NCI-H1694 (cell line): ENCODE data around the gene KIF6.

Experiments used
- DNase-seq: peaks from one replicate; lab custom pipeline; 2025; lab: John Stamatoyannopoulos, UW

Gene KIF6

GRCh38 chr6:39593646-39594045, 131.6 kb downstream of the KIF6 start:
- DNase-seq = no peak

- DNase-seq = no peak
Measured at GRCh38 chr6:39590871-39591393, 134.3 kb downstream of the KIF6 start.

GRCh38 chr6:39587080-39587479, 138.1 kb downstream of the KIF6 start:
- no peak for DNase-seq

GRCh38 chr6:39585641-39586040, 139.6 kb downstream of the KIF6 start:
- no peak for DNase-seq

DNA sequence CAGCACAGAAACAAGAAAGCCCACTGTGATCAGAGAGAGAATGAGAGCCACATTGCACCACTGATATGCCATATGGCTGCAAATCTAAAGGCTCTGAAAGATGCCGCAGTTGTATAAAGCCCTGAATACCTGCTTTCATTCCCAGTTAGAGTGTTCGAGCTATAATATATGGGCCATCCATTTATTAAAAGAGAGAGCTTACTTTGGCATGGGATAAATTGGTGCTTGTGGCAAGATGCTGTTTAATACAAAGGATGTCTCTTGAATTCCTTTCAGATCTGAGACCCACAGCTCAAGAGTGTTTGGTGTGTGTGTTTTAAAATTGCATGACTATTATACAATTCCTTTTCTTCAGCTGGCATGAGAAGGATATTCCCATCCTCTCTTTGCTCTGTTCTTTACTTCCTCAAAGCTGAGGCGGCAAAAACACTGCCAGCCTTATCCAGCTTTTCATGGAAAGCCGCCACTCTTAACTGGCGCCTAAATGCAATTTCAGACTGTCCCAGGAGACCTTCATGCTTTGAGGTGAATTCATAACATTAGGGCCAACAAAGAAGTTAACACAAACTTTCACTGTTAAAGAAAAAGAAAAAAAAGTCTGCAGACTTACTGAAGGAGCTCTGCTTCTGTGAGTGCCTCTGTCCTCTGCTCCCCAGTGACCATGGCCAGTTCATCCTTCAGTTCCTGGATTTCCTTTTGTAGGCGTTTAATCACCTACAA, 147.6 kb downstream of the KIF6 start:
- DNase-seq = no peak

DNA sequence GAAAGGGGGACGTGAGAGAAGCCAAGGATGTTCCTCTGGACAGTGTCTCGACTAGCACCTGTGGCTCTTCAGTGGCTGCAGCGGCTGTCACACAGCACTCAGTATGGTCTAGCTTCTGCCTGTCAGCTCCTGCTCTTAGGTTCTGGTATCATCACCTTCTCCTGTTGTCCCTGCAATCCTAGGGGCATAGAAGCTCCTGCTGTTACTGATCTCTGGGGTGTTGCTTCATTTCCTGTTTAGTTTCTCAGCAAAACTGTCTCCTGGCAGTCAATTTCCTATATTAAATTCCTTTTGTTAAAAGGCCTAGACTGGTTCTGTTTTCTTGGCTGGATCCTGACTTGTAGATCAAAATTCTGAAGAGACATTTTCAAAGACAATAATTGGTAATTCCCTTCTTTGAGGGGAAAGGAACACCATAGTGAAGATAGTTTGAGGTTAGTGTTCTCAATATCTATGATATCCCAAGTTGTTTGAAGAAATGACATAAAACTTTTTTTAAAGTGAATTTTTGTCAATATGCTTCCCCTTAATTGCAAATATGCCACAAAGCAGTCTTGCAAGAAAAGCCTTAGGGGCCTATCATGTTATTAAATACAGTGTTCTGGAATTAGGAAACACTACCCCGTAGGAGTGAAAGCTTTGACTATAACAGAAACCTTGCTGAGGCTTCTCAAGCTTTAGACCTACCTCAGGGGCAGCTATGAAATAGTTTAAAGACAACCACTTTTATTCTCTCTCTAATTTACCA, 148.5 kb downstream of the KIF6 start:
- no peak for DNase-seq

- no peak for DNase-seq
Measured at GRCh38 chr6:39574991-39575390, 150.2 kb downstream of the KIF6 start.

DNA sequence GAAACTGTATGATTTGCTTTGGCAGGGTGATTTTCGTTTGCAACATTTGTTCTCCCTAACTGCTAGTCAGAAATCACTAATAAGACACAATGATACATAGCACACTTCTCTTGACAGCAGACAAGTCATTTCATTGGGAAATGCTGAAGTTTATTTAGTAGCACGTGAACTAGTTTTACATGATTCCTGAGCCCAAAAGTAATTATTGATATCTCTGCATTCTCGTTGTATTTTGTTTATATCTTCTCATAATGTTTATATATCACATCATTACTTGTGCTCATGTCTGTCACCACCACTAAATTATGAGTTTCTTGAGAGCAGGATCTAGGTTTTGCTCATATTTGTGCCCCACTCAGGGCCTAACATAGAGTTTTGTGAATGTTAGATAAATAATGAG, 151.7 kb downstream of the KIF6 start:
- no peak for DNase-seq

- DNase-seq = no peak
Measured at GRCh38 chr6:39572661-39573340, 152.4 kb downstream of the KIF6 start.

GRCh38 chr6:39568896-39569295, 156.3 kb downstream of the KIF6 start:
- no peak for DNase-seq

DNA sequence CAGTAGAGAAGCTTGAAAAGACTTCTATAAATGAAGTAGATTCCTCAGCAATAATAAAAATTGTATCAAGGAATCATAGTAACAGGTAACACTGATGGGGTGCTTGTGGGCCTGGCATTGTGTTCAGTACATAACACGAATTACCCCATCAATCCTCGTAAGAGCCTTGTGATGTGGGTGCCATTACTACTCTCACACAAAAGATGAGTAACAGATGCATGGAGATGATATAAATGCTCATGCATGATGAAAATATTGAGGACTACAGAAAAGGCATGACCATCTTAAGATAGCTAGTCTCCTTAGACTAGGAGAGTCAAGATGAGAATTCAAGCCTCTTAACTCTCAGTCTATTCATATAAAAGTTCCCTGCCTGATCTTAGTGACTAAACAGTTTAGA, 158.1 kb downstream of the KIF6 start:
- DNase-seq = no peak

GRCh38 chr6:39566456-39566855, 158.8 kb downstream of the KIF6 start:
- no peak for DNase-seq

GRCh38 chr6:39565956-39566355, 159.3 kb downstream of the KIF6 start:
- DNase-seq = no peak

- no peak for DNase-seq
Measured at GRCh38 chr6:39563566-39564311, 161.5 kb downstream of the KIF6 start.

DNA sequence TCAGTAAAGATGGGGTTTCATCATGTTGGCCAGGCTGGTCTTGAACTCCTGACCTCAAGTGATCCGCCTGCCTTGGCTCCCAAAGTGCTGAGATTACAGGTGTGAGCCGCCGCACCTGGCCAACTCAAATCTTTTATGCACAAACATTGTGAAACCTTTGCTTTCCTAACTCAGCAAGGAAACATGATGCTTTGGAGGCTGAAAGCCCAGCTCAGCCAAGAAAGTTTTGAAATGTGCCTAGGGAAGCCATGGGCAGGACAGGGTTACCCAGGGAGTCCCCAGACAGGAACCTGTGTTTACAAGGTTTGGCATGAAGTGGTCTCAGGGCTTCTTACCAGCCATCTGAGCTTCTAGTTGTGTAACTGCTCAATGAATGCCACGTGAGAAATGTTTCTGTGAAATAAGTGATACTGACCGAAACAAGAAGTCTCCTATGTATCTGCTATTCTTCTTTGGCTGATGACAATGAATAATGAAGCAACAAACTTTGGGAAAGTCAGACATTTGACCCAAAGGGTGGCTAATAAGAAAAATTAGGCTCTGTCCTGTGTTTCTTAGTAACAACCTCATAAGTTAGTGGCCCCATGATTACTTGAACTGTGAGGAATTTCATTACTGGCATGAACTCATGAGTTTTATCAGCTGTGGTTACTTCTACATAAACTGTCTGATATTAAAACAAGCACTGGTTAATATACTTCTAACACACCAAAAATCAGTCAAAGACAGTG, 163.5 kb downstream of the KIF6 start:
- DNase-seq = no peak

GRCh38 chr6:39560915-39561314, 164.3 kb downstream of the KIF6 start:
- no peak for DNase-seq

DNA sequence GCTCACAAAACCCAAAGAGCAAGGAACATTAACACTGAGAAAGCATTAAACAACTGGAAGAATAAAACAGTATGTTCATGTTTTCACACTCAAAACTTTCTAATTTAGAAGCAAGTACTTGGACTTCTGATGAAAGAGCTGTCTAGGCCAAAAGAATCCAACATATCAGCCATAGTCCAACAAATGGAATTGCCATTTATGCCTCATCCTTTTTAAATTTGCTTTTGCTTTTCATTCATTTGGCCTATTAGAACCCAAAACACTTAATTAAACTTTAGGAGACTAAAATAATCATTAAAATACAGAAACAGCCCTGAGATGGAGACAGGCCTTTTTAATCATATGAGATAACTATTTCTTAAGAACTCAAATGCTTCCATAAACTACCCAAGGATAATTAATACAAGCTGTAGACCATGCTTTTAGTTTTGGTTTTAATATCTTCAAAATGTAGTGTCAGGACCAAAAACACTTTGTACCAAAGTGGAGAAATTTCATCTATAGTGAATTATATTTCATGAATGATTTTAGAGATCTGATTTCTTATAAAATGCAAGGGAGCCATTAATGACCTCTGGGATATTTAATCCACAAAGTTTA, 166.5 kb downstream of the KIF6 start:
- no peak for DNase-seq

GRCh38 chr6:39558079-39558478, 167.1 kb downstream of the KIF6 start:
- no peak for DNase-seq

DNA sequence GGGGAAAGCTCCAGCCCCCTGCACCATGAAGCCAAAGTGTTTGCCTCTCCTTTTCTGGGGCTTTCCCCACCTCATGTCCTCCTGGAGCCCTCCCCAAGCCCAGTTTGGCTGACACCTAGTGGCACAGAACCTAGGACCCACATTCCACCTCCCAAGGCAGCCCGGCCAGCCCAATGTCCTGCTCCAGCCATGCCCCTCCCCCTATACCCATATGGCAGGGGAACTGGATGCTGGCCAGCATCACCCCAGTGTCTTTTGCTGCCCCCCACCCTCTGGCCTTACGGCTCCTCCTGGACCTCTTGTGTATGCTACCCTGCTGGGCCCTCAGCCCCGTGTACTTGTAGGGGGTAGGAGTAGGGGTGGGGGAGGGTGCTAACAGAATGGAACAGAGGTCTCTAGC, 170.1 kb downstream of the KIF6 start:
- no peak for DNase-seq

DNA sequence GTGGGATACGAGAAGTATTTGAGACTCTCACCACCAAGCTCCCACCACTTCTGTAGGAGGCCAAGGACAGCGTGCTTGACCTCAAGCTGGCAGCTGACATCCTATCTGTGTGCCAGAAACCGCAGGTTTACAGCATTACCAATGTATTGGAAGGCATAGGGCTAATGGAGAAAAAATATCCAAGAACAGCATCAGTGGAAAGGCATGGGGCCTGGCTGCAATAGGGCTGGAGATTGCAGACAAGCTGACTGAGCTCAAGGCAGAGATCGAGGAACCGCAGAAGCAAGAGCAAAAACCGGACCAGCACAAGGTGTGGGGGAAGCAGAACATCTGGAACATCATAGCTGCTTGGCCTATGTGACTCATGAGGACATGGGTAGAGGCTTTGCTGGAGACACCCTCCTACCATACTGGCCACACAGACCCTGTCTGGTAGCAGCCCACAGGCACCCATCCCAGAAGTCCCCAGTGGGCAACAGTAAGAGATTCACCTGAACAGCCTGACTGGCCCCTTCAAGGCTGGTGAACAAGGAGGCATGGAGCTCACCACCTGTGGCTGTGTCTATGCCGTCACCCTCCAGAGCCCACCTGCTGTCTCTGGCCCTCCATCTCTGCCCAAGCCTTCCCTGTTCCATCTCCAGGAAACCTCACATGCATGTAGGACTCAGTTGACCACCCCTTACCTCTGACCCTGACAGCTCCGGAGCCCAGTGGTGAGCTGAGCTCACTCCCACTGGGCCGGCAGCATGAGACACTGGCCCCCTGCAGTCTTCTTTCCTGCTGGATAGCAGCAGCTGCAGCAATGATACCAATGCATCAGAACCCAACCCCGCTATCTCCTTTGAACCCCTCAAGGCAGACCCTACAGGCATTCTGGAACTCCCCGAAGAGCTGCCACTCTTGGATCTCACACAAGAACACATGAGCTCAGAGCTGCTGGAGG, 171.1 kb downstream of the KIF6 start:
- DNase-seq = no peak
